DMS 273 treated with DMSO at 0.1 percent for 48 hours (cell line): ENCODE measurements around the gene NIPSNAP2.
"Not testable (repeated sequence)": the region's sequence is repeated elsewhere in the genome, so short reads cannot be mapped to it uniquely, and the experiment has no call there.

Experiments
- DNase-seq: peaks from one replicate; lab custom pipeline; 2025; lab: John Stamatoyannopoulos, UW

NIPSNAP2 gene

GRCh38 chr7:55975988-55976633, 11.7 kb downstream of the NIPSNAP2 start:
- no peak for DNase-seq

GRCh38 chr7:55977831-55978230, 13.4 kb downstream of the NIPSNAP2 start:
- DNase-seq = no peak

GRCh38 chr7:55980266-55980665, 15.9 kb downstream of the NIPSNAP2 start:
- DNase-seq = no peak

DNA sequence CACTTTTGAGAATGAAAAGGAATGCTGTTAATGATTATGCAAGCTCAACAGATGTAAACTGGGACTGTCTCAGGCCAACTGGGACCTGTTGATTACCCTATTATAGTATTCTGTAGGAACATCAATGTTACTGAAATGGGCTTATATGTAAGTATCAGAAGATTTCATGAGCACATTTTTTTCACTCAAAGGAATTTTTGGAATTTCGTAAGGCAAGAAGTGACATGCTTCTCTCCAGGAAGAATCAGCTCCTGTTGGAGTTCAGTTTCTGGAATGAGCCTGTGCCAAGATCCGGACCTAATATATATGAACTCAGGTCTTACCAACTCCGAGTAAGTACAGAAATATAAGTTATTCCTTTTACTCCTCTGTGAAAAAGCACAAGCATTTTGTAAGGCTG, 19.2 kb downstream of the NIPSNAP2 start:
- DNase-seq = no peak

DNA sequence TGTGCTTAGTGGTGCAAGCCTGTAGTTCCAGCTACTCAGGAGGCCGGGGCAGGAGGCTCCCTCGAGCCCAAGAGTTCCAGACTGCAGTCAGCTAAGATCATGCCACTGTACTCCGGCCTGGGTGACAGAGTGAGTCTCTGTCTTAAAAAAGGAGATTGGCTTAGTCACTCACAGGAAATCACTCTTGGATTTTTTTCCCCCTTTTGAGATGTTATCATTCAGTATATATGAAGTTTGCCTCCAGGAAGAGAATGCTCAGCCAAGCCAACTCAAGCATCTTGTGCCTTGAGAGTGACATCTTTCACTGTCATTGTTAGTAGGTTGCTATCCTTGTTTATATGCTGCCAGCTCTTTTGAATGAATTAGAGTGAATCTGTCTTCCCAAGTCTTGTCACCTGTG, 28.0 kb downstream of the NIPSNAP2 start:
- no peak for DNase-seq

DNA sequence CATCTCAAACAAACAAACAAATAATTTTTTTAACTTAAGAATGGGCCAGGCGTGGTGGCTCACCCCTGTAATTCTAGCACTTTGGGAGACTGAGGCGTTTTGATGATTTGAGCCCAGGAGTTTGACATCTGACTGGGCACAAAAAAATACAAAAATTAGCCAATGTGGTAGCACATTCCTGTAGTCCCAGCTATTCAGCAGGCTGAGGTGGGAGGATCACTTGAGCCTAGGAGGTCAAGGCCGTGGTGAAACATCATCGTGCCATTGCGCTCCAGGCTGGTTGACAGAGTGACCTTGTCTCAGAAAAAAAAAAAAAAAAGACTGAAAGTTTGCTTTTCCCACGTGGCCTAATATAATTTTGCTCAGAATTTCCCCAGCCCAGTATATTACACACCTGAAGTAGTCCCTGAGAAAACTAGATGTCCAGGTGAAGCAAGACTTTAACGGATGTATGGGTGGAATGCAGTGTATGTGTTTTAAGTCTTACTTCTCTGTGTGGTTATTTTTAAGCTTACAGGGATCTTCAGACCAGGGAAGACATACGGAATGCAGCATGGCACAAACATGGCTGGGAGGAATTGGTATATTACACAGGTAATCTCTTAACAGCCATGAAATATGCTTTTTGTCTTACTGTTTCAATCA, 32.6 kb downstream of the NIPSNAP2 start:
- DNase-seq = no peak

DNA sequence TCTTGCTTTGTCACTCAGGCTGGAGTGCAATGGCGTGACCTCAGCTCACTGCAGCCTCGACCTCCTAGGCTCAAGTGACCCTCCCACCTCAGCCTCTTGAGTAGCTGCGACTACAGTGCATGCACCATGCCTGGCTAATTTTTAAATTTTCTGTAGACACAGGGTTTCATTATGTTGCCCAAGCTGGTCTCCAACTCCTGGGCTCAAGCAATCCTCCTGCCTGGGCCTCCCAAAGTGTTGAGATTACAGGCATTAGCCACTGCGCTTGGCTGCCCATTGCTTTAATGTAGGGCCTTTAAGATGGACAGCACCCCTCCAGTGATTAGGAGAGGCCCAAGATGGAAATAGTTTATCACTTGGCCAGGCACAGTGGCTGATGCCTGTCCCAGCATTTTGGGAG, 39.4 kb downstream of the NIPSNAP2 start:
- DNase-seq = no peak

DNA sequence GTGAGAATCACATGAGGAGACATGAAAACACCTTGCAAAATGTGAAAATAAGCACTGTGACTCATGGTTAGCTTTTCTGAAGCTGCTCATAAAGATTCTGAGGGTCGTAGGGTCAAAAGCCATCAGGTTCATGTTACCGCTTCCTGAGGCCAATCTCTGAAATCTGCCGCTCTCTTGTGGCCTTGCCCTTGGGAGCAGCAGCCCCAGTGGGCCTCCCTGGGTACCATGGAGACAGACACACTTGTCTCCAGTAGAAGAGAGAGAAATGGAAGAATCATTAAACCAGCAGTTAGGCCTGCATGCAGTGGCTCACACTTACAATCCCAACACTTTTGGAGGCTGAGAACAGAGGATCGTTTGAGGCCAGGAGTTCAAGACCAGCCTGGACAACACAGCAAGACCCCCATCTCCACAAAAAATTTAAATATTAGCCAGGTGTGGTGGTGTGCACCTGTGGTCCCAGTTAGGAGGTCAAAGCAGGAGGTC, 42.8 kb downstream of the NIPSNAP2 start:
- DNase-seq = no peak

GRCh38 chr7:56007891-56008290, 43.5 kb downstream of the NIPSNAP2 start:
- no peak for DNase-seq

- peak; percentile 50 for DNase-seq
Observed at GRCh38 chr7:56009695-56010094, 45.3 kb downstream of the NIPSNAP2 start.

DNA sequence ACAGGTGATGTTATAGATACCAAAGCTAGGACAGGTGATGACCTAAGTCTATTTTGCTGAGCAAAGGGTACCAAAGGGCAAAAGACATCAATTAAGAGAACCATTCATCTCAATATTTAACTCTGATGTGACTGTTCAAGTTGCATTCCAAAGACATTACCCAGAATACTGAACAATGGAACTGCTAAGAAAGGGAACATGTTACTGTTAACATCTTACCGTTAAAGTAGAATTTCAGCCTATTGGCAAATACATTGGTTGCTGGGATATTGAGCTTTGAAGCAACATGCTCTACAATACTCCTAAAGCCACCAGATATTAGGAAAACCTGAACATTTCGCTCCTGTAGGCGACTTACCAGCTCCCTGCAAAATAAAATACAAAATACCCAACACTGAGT, 52.6 kb downstream of the NIPSNAP2 start:
- not testable (repeated sequence) for DNase-seq

DNA sequence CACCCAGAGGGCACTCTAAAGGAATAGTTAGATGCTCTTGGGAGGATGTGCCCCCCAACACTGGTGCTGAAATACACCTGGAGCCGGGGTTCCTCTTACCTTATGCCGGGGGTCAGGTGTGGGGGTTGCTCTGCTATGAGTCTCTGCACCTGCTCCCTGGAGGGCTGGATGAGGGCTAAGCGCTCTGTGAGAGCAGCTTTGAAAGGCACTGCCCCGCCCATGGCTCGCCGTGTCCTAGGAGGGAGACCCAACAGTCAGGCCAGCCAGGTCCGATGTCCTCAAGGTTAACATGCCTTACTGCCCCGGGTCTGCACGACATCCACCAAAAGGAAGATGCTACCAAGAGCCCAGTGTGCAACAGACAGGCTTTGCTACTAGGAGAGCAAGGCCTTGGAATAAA, 55.1 kb downstream of the NIPSNAP2 start:
- DNase-seq = no peak

GRCh38 chr7:56023500-56023899, 59.1 kb downstream of the NIPSNAP2 start:
- DNase-seq = no peak

GRCh38 chr7:56026538-56026937, 62.2 kb downstream of the NIPSNAP2 start:
- no peak for DNase-seq

GRCh38 chr7:56028942-56029630, 64.7 kb downstream of the NIPSNAP2 start:
- DNase-seq = no peak

- no peak for DNase-seq
Observed at GRCh38 chr7:56030340-56030739, 66.0 kb downstream of the NIPSNAP2 start.

- DNase-seq = not testable (repeated sequence)
Observed at GRCh38 chr7:56031556-56031955, 67.2 kb downstream of the NIPSNAP2 start.

DNA sequence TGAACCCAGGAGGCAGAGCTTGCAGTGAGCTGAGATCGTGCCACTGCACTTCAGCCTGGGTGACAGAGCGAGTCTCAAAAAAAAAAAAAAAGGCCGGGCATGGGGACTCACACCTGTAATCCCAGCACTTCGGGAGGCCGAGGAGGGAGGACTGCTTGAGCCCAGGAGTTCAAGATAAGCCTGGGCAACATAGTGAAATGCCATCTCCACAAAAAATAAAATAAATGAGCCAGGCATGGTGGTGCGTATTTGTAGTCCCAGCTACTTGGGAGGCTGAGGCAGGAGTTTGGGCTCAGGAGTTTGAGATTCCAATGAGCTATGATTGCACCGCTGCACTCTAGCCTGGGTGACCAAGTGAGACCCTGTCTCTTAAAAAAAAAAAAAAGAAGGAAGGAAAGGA, 68.2 kb downstream of the NIPSNAP2 start:
- not testable (repeated sequence) for DNase-seq

- peak; percentile 12 for DNase-seq
Observed at GRCh38 chr7:56033671-56034432, 69.5 kb downstream of the NIPSNAP2 start.

DNA sequence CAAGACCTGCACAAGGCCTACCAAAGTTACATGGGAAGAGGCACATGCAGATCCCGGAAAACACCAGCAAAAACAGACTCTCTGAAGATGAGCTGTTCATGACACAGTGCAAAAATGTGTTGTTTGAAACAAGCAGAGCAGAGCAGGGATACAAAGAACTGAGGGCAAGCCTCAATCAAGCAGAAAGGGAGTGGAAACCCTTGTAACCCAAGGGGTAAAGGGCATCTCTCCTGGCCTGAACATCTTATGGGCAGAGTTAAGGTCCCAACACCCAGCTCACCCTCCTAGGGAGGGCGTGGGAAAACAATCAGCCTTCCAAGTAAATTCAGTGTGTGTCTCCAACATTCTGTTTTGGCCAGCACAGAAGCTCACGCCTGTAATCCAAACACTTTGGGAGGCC, 76.3 kb downstream of the NIPSNAP2 start:
- DNase-seq = no peak

DNA sequence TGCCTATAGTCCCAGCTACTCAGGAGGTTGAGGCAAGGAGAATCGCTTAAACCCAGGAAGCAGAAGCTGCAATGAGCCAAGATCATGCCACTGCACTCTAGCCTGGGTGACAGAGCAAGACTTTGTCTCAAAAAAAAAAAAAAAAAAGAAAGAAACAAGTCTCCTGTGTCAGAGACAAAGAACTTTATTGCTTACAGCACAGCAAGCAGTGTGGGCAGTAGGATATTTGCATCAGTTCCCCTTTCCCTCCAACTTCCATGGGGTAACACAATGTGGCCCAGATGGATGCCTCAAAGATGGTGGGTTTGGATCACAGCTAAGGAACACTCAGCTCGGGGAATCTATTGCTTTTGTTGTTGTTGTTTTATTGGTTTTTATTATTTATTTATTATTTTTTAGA, 81.4 kb downstream of the NIPSNAP2 start:
- not testable (repeated sequence) for DNase-seq

GRCh38 chr7:56046721-56047445, 82.5 kb downstream of the NIPSNAP2 start:
- DNase-seq = no peak
